Subcutaneous adipose tissue (tissue), 4 donors: Measurements from ENCODE around the gene BMP6. TPM values are rescaled to one million over a fixed set of nuclear protein-coding genes. Genes with fewer than 3 reads are reported as not detected.

Source experiments
- total RNA-seq, 4 donors: library from RNA; depleted of rRNA; stranded (reverse); fragments of >200 nt; gene quantifications; one replicate each; pipeline ENCODE4 v1.1.0, GENCODE V29; 2016
- TF ChIP-seq, protein P1 (sequence below): fragments of 450-650 bp; IDR thresholded peaks from one replicate; pipeline ENCODE4 v1.5.1; 2016; ENCODE audit warnings: low read depth, mild to moderate bottlenecking, control low read depth, antibody characterized with exemption, moderate library complexity

The BMP6 gene
- total RNA-seq, 4 donors from 2014 or later = 4.6 to 43.0 (median 11.7) TPM

DNA sequence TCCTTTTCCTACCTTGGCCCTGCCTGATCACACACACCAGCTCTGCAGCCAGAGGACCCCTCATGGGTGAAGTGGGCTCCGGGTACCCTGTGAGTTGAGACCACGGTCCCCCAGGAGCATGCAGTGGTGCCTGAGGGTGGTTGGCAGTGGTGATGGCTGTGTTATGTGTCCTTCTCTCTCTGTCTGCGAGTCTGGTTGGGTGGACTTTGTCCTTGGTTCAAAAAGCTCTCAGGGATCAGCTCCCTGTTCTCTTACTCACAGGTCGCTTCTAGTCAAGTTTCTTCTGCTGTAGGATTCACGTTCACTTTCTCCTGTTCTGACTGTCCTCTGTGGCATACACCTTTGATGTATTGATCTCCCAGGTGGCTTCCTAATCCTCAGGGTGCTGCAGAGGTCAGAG lies 100.1 kb downstream of the BMP6 start:
- TF ChIP-seq, protein P1, sequence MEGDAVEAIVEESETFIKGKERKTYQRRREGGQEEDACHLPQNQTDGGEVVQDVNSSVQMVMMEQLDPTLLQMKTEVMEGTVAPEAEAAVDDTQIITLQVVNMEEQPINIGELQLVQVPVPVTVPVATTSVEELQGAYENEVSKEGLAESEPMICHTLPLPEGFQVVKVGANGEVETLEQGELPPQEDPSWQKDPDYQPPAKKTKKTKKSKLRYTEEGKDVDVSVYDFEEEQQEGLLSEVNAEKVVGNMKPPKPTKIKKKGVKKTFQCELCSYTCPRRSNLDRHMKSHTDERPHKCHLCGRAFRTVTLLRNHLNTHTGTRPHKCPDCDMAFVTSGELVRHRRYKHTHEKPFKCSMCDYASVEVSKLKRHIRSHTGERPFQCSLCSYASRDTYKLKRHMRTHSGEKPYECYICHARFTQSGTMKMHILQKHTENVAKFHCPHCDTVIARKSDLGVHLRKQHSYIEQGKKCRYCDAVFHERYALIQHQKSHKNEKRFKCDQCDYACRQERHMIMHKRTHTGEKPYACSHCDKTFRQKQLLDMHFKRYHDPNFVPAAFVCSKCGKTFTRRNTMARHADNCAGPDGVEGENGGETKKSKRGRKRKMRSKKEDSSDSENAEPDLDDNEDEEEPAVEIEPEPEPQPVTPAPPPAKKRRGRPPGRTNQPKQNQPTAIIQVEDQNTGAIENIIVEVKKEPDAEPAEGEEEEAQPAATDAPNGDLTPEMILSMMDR = no peak

DNA sequence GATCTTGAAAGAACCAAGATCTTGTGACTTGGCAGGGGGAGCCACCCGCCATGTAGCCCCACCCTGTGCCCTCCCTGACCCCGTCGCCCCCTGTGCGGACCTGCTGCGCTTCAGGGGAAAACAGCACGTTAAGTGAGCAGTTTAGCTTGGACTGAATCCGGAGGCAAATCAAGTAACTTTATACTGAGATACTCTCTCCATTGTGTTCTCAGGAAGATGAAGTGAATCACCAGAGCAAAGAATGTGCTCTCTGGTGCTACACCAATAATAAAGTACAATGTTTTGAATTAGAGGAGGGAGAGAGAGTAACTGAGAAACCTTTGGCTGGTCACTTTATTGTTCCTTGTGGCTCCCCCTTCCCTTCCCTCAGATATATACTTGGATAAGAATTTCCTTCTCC lies 101.2 kb downstream of the BMP6 start:
- TF ChIP-seq, protein P1 = no peak

DNA sequence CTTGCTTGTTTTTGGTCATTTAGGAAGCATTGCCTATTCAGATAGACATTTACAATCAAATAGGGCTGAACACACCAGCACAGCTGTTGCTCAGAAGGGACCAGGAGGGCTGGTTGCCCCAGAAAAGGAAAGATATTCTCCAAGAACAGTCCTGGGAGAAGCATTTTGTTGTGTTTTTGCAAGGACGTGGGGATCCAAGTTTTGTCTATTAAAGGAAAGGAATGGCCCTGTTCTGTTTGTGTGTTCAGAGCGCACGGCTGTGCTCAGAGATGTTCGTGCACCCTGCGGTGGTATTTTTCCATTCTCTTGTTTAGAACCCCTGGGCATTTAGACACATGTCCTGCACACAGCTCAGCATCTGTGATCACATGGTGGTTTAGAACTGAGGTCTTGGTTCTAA lies 102.2 kb downstream of the BMP6 start:
- TF ChIP-seq, protein P1 = no peak

DNA sequence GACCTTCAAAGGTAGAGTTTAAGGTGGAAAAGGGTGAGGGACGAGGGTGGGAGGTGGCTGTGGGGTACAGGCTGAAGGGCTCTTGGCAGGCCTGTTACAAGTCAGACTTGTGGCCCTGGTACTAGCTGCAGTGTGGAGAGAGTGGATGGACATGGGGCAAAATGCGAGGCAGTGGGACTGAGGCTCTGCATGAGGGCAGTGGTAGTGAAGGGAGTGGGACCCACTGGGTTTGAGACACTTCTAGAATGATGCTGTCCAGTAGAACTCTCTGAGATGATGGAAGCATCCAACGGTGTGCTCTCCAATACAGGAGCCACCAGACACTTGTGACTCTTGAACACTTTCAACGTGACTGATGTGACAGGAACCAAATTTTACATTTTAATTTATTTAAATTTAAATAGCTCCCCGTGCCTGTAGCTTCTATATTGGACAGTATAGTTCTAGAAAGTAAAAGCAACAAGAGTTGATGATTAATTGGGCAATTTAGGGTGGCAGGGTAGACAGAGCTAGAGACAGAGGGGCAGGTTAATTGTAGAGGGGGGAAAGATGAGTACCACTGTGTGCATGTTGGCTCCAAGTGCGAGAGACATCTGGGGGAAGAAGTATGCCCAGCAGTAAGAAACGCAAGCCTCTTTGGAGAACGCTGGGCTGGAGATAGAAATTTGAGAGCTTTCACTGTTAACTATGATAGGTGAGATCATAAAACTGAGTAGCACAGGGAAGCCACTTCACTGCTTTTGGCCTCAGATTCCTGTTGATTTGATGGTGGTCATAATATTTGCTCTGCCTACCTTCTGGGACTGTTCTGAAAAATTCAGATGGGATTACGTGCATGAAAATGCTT lies 107.2 kb downstream of the BMP6 start:
- TF ChIP-seq, protein P1 = no peak

DNA sequence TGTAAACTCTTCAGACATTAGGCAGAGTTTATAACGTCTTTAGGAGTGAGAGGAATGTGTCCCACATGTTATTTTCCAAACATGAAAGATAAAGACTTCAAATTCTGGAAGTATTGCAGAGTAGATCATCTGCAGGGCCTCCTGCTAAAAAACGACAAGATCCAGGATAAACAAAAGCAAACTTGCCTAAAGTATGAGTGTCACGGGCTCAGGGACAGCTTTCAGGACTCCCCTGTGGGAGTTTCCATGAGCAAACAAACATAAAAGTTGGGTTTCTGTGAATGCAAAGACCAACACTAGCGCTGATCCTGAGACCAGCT lies 107.8 kb downstream of the BMP6 start:
- TF ChIP-seq, protein P1 = no peak

DNA sequence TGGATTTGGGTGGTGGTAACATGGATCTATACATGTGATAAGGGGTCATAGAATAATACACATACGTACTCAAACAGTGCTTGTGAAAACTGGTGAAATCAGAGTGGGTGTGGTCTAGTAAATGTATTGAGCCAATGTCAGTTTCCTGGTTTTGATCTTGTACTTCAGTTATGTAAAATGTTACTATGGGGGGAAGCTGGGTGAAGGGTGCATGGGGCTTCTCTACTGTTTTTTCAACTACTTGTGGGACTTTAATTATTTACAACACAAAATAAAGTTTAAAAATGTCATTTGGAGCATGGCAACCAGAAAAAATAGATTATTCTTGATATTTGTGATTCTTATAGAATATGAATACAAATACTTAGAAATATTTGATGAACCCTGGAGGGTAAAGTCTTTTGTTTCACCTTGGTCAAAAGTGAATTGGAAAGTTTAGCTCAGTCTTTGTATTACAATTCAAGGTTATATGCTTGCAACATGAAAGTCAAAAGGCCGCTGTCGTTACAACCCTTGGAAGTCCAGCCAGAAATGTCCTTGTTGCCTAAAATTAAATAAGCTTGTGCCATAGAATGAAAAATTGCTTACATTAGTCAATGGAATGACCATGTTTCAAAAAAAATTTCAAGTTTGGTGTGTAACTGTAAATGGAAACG lies 110.6 kb downstream of the BMP6 start:
- TF ChIP-seq, protein P1 = no peak

DNA sequence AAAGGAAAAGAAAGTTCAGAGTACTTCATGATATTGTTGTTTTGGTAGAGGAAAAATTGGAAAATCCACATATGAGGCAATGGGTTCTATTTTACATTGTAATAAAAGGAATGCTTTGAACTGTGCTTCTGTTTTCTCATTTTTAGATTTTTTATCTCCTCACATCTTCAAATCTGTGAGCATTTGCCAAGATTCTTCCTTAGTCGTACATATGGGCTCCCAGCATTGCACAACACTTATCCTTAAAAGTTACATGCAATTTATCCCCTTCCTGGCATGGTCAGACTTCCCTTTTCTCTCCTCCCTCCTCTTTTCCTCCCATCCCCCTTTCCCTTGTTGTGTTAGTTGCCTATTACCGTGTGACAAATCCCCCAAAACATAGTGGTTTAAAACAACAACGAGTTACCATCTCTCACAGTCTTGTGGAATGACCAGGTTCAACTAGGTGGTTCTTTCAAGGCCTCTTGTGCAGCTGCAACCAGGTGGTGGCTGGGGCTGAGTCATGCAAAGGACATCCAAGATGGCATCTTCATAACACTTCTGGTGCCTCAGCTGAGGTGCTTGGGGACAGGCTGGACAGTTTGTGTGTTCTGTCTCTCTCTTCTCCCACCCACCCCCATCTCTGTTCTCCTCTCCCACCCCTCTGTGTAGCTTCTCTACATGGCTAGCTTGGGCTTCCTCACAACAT lies 116.0 kb downstream of the BMP6 start:
- TF ChIP-seq, protein P1 = no peak
